ENCODE measurements around the gene GPR139. TPM values are rescaled to one million over a fixed set of nuclear protein-coding genes. Genes with fewer than 3 reads are reported as not detected.

The GPR139 gene
- not detected in 2 replicates for total RNA-seq

GRCh38 chr16:20073203-20074098, at the start of gene GPR139:
Gene GPR139, minus strand, starts transcription at chr16:20073890. Its CDS starts 274 bp downstream, at chr16:20073616.

Other genes with a start within 250 kb of the GPR139 start
- gene GPRC5B, start 189.0 kb downstream of the GPR139 start, total RNA-seq, result 28.4 and 45.8 TPM in 2 replicates